Mucosa of gallbladder (tissue), 1 donor: ENCODE data around the gene STAMBPL1. TPM values are rescaled to one million over a fixed set of nuclear protein-coding genes. Genes with fewer than 3 reads are reported as not detected.
A peak's percentile ranks its signal among the peaks of the same experiment; 100 is the strongest.
"Not testable (repeated sequence)": the region's sequence is repeated elsewhere in the genome, so short reads cannot be mapped to it uniquely, and the experiment has no call there.

Source experiments
- DNase-seq: peaks from one replicate; pipeline ENCODE4 v3.0.0-alpha.2; 2020; ENCODE audit warnings: low spot score
- total RNA-seq: library from RNA; stranded (reverse); gene quantifications from one replicate; pipeline ENCODE4 v1.2.1, GENCODE V29; 2021
- donor health status: DM: no; HTN: no; CAD: no.

Gene STAMBPL1
- total RNA-seq, 1 donor from 2014 or later: 6.8 TPM

- DNase-seq: no peak
Observed at GRCh38 chr10:88920198-88920597, 40.2 kb downstream of the STAMBPL1 start.

GRCh38 chr10:88920986-88921593 lies 41.0 kb downstream of the STAMBPL1 start:
- no peak for DNase-seq

DNA sequence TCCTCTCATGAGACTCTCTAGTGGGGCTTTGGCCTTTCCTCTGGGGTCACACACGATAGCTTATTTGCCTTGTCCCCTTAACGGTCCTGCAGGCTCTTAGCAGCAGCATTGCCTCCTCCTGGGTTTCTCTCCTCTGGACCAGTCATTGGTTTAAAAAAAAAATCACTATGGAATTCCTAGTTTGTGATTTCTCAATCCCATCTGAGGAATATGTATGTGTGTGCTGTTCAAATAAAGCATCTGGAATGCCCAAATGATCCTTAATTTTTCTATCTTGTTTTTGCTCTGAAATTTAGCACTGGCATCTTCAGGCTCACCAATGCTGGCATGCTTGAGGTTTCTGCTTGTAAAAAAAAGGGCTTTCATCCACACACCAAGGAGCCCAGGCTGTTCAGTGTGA lies 42.0 kb downstream of the STAMBPL1 start:
- no peak for DNase-seq

DNA sequence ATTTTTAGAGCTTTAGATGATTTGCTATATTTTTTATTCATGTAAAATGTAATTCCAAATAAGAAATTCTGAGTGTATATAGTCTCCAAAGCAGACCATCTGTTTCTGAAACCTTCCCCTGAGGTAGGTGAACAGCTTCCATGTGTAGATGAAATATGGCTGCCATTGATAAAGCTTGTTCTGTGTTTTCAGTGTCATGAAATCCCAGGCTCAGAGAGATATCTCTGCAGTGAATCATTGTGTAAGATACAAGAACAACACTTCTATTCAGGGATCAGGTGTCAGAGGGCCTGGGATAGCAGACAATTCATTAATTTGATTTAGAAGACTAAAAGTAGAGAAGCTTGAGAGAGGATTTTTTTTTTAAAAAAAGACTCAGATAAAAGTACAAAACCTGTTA lies 43.5 kb downstream of the STAMBPL1 start:
- DNase-seq: no peak

DNA sequence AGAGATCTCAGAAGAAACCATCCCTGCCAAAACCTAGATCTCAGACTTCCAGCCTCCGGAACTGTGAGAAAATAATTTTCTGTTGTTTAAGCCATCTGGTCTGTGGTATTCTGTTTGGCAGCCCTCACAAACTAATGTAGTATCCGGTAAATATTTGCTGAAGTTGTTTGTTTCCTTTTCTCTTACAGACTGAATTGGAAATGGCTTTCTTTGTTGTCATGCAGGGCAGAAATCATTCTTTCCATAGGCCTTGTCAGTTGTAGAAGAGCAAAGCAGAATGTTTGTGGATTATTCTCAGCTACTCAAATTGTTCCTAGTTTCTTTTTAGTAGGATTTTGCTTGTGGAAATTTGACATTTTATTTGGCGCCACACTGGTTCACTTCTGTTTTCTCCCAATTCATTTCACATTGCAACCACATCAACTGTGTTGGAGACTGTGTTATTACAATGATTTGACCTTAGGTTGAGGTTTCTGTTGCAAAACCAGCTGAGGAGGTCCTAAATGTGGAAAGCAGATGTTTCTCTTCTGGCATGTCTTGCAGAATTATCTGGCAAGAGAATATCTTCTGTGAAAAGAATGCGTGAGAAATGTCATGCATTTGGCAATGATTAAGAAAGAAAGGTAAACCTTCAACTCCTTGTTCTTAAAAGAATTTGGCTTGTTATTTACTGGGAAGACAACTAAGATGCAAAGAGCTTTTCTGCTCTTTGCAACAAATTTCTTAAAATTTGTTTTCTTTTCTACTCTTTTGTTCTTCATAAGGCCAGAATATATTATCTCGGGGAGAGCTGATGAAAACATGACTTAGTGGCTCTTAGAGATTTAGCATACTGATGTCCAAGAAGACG lies 46.7 kb downstream of the STAMBPL1 start:
- no peak for DNase-seq

DNA sequence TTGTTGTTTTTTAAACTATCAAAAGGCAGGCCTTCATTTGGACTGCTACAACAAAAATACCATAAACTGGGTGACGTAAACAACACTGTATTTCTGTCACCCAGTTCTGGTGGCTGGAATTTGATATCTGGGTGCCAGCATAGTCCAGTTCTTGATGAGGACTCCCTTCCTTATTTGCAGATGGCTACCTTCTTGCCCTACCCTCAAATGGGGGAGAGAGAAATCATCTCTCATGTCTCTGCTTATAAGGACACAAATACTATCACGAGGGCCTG lies 47.3 kb downstream of the STAMBPL1 start:
- DNase-seq: no peak

GRCh38 chr10:88928254-88928653 lies 48.2 kb downstream of the STAMBPL1 start:
- no peak for DNase-seq

- DNase-seq: no peak
Observed at GRCh38 chr10:88931548-88931947, 51.5 kb downstream of the STAMBPL1 start.

- not testable (repeated sequence) for DNase-seq
Observed at GRCh38 chr10:88932029-88932428, 52.0 kb downstream of the STAMBPL1 start.

GRCh38 chr10:88932539-88933256 lies 52.7 kb downstream of the STAMBPL1 start:
- peak; percentile 63 for DNase-seq

DNA sequence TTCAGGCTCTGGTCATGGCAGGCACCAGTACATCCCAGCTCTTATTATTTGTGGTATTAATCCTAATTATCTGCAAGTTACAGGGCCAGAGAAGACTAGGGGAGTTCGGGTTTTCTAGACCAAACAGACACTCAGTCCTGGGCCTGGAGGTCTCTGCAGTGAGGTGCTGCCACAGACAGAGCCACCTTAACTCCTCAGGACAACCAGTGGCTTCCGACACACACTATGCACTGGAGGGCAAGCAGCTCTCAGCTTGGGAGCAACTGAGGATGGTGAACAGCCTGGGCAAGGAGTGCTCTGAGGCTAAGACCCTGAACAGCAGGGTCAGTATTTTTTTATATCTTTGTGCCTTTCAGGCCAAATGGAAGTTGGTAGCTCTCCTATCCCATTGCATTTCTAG lies 53.5 kb downstream of the STAMBPL1 start:
- DNase-seq: no peak

- DNase-seq: peak; percentile 86
Observed at GRCh38 chr10:88934900-88935672, 55.0 kb downstream of the STAMBPL1 start.

- no peak for DNase-seq
Observed at GRCh38 chr10:88936656-88937055, 56.6 kb downstream of the STAMBPL1 start.

DNA sequence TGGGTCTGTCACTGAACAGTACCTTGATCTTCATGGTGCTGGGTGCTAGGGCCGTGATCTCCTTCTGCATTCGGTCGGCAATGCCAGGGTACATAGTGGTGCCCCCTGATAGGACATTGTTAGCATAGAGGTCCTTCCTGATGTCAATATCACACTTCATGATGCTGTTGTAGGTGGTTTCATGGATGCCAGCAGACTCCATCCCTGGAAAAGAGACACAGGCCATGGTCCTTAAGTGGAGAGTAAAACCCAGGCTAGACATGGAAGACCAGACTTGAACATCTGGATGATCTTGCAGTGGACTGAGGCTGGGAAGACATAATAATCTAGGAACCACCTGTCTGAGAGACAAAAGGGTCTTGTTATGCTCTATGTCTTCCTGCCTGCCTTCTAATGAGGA lies 58.0 kb downstream of the STAMBPL1 start:
- DNase-seq: no peak

GRCh38 chr10:88938938-88939337 lies 58.9 kb downstream of the STAMBPL1 start:
- DNase-seq: no peak

GRCh38 chr10:88941026-88941425 lies 61.0 kb downstream of the STAMBPL1 start:
- DNase-seq: no peak

GRCh38 chr10:88943778-88944177 lies 63.7 kb downstream of the STAMBPL1 start:
- DNase-seq: no peak

DNA sequence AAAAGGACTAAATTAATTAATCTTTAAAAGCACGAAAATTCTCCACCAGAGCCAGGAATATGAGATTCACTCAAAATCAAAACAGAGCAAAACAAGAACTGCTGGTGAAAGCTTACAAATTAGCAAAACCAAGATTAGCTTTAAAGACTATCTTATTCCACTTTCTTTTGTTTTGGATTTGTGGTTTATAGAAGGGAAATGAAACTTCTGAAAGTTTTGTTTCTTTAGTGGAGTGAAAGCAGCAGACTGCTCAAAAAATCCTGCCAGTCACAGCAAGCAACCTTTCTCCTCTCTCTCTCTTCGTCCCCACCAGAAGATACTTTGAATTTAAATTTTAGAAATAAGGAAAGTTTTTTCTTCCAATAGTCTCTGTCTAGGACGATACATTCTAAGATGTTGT lies 64.8 kb downstream of the STAMBPL1 start:
- DNase-seq: no peak

- DNase-seq: no peak
Observed at GRCh38 chr10:88946200-88946599, 66.2 kb downstream of the STAMBPL1 start.

DNA sequence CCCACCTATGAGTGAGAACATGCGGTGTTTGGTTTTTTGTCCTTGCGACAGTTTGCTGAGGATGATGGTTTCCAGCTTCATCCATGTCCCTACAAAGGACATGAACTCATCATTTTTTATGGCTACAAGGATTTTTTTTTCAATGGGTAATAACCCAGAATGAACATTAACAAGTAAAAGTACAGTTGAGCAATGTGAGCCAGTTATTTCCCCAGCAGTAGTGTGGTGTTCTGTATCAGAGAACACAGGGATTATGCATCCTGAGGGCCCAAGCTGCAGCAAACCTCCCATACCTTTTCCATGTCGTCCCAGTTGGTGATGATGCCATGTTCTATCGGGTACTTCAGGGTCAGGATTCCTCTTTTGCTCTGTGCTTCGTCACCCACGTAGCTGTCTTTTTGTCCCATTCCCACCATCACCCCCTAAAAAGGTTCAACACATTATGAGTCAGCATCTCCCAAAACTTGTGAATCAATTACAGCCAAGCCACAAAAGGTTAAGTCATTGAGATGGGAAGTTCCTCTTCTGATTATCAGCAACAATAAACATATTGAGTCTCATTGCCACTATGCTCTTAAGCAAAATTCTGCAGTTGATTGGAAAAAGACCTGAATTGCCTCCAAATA lies 67.0 kb downstream of the STAMBPL1 start:
- no peak for DNase-seq

DNA sequence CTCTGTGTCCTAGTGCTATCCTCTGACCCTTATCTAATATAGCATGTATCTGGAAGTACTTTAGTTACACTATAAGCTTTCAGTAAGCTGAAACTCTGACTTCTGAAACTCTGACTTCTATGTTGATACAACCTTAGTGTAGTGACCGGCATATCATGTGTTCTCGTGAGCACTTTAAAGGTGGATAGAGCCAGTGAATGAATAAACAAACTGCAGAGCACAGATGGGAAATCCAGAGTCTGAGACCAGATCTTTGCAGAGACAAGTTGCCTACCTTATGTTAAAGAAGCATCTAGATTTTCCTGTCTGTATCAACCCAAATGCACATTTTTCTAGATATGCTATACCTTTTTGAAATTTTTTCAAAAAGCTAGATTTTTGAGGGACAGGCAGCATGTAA lies 69.0 kb downstream of the STAMBPL1 start:
- DNase-seq: no peak
